GM12873 (cell line): ENCODE data around the gene ZFP30.

ENCODE experiments used
- CTCF ChIP-seq: IDR thresholded peaks from 2 replicates; pipeline ENCODE4 v1.5.1; 2012; ENCODE audit warnings: low read depth, mild to moderate bottlenecking, moderate library complexity, low read length, control low read depth; ENCODE audit not compliant: insufficient read depth; ENCODE audit errors: missing control alignments

ZFP30 gene

GRCh38 chr19:37655301-37655688 is at the start of gene ZFP30:
Gene ZFP30 (minus strand): TSS chr19:37655465. CDS start chr19:37647822, 7,643 bp downstream.
- TF ChIP-seq CTCF: no peak

- TF ChIP-seq CTCF: no peak
Observed at GRCh38 chr19:37699057-37699456, 43.8 kb upstream of the ZFP30 start.

- no peak for TF ChIP-seq CTCF
Observed at GRCh38 chr19:37698216-37698615, 43.0 kb upstream of the ZFP30 start.

GRCh38 chr19:37695144-37695899 is 40.1 kb upstream of the ZFP30 start:
- TF ChIP-seq CTCF: no peak

GRCh38 chr19:37692956-37693620 is 37.8 kb upstream of the ZFP30 start:
- TF ChIP-seq CTCF: no peak

- TF ChIP-seq CTCF: peak; percentile 1
Observed at GRCh38 chr19:37691881-37692504, 36.7 kb upstream of the ZFP30 start.

GRCh38 chr19:37683520-37683919 is 28.3 kb upstream of the ZFP30 start:
- TF ChIP-seq CTCF: no peak
